H9 (cell line): ENCODE data around the gene DDX4. TPM values are rescaled to one million over a fixed set of nuclear protein-coding genes. Genes with fewer than 3 reads are reported as not detected.

Experiments used
- DNase-seq: peaks from one replicate; pipeline ENCODE4 v3.0.0-alpha.2; 2017
- H2AFZ ChIP-seq: one replicate; pipeline ENCODE4 v1.6.1; 2013; ENCODE audit warnings: mild to moderate bottlenecking, low read length, control low read depth, moderate library complexity
- H2AK5ac ChIP-seq: 2 replicates; pipeline ENCODE4 v1.6.1; 2013; ENCODE audit warnings: low read length, control low read depth, mixed read lengths; ENCODE audit not compliant: insufficient read length
- H2BK120ac ChIP-seq: one replicate; pipeline ENCODE4 v1.6.1; 2013; ENCODE audit warnings: low read depth, mild to moderate bottlenecking, low read length, control low read depth, inconsistent platforms; ENCODE audit not compliant: poor library complexity, severe bottlenecking
- H2BK12ac ChIP-seq: 2 replicates; pipeline ENCODE4 v1.6.1; 2013; ENCODE audit warnings: low read length, control low read depth, mixed read lengths, low read depth; ENCODE audit not compliant: insufficient read length
- H2BK15ac ChIP-seq: 2 replicates; pipeline ENCODE4 v1.6.1; 2013; ENCODE audit warnings: low read depth, low read length, control low read depth
- H2BK20ac ChIP-seq: one replicate; pipeline ENCODE4 v1.6.1; 2013; ENCODE audit warnings: low read depth, mild to moderate bottlenecking, low read length, control low read depth, inconsistent platforms; ENCODE audit not compliant: poor library complexity, severe bottlenecking
- H2BK5ac ChIP-seq: 2 replicates; pipeline ENCODE4 v1.6.1; 2013; ENCODE audit warnings: low read length, control low read depth, mixed read lengths; ENCODE audit not compliant: insufficient read length
- H3K14ac ChIP-seq: 2 replicates; pipeline ENCODE4 v1.6.1; 2013; ENCODE audit warnings: low read length, control low read depth; ENCODE audit not compliant: insufficient read depth
- H3K18ac ChIP-seq: 2 replicates; pipeline ENCODE4 v1.6.1; 2013; ENCODE audit warnings: low read depth, mild to moderate bottlenecking, mixed read lengths, low read length, control low read depth; ENCODE audit not compliant: insufficient read length
- H3K23ac ChIP-seq: 2 replicates; pipeline ENCODE4 v1.6.1; 2013; ENCODE audit warnings: low read length, control low read depth, mixed read lengths, low read depth; ENCODE audit not compliant: insufficient read length
- H3K23me2 ChIP-seq: 2 replicates; pipeline ENCODE4 v1.6.1; 2013; ENCODE audit warnings: low read depth, mild to moderate bottlenecking, mixed read lengths, low read length, control low read depth; ENCODE audit not compliant: insufficient read length, poor library complexity, severe bottlenecking
- H3K27ac ChIP-seq: 2 replicates; pipeline ENCODE4 v1.5.1; 2013; ENCODE audit warnings: low read length, control low read depth, mixed read lengths, low read depth; ENCODE audit not compliant: insufficient read length
- H3K27me3 ChIP-seq: 2 replicates; pipeline ENCODE4 v1.6.1; 2013; ENCODE audit warnings: low read length, control low read depth, inconsistent platforms; ENCODE audit not compliant: insufficient read depth
- H3K4ac ChIP-seq: 2 replicates; pipeline ENCODE4 v1.6.1; 2013; ENCODE audit warnings: low read depth, mild to moderate bottlenecking, control low read depth, inconsistent platforms, low read length, moderate library complexity
- H3K4me1 ChIP-seq: 2 replicates; pipeline ENCODE4 v1.6.1; 2013; ENCODE audit warnings: low read length, control low read depth, inconsistent platforms; ENCODE audit not compliant: insufficient read depth
- H3K4me2 ChIP-seq: 2 replicates; pipeline ENCODE4 v1.6.1; 2013; ENCODE audit warnings: low read length, control low read depth, mixed read lengths; ENCODE audit not compliant: insufficient read length, insufficient read depth
- H3K56ac ChIP-seq: 2 replicates; pipeline ENCODE4 v1.6.1; 2013; ENCODE audit warnings: low read depth, mild to moderate bottlenecking, mixed read lengths, low read length, control low read depth; ENCODE audit not compliant: insufficient read length
- H3K79me1 ChIP-seq: 2 replicates; pipeline ENCODE4 v1.6.1; 2013; ENCODE audit warnings: low read depth, mild to moderate bottlenecking, moderate library complexity, low read length, control low read depth, inconsistent platforms; ENCODE audit not compliant: insufficient read depth, poor library complexity, severe bottlenecking
- H3K79me2 ChIP-seq: 2 replicates; pipeline ENCODE4 v1.6.1; 2013; ENCODE audit warnings: low read length, control low read depth, inconsistent platforms; ENCODE audit not compliant: insufficient read depth
- H3K9ac ChIP-seq: 2 replicates; pipeline ENCODE4 v1.6.1; 2013; ENCODE audit warnings: low read length, control low read depth, mixed read lengths; ENCODE audit not compliant: insufficient read length; ENCODE audit errors: extremely low read depth
- H3K9me3 ChIP-seq: one replicate; pipeline ENCODE4 v1.6.1; 2013; ENCODE audit warnings: low read depth, low read length, inconsistent platforms; ENCODE audit not compliant: control insufficient read depth
- H3T11ph ChIP-seq: one replicate; pipeline ENCODE4 v1.6.1; 2013; ENCODE audit warnings: mild to moderate bottlenecking, low read length, control low read depth, inconsistent platforms
- H4K20me1 ChIP-seq: one replicate; pipeline ENCODE4 v1.6.1; 2013; ENCODE audit not compliant: control insufficient read depth, insufficient read length, insufficient read depth
- H4K5ac ChIP-seq: 2 replicates; pipeline ENCODE4 v1.6.1; 2013; ENCODE audit warnings: low read depth, mild to moderate bottlenecking, mixed read lengths, low read length, control low read depth; ENCODE audit not compliant: insufficient read length
- H4K8ac ChIP-seq: replicated peaks from 2 replicates; pipeline ENCODE4 v1.6.1; 2013; ENCODE audit warnings: low read length, control low read depth, mixed read lengths, low read depth; ENCODE audit not compliant: insufficient read length
- H4K91ac ChIP-seq: 2 replicates; pipeline ENCODE4 v1.6.1; 2013; ENCODE audit warnings: low read depth, mild to moderate bottlenecking, moderate library complexity, mixed read lengths, low read length, control low read depth; ENCODE audit not compliant: insufficient read length
- H3K27ac Mint-ChIP-seq, 3 experiments: 2 replicates in 2 of 3; 3 replicates in 1 of 3; pipeline ENCODE4 v1.8.0; 2020 to 2021; ENCODE audit warnings: mixed read lengths in 3 of 3, mild to moderate bottlenecking in 1 of 3, moderate library complexity in 1 of 3
- H3K27me3 Mint-ChIP-seq: 2 replicates; pipeline ENCODE4 v1.8.0; 2021; ENCODE audit warnings: low read depth, mild to moderate bottlenecking, moderate library complexity, mixed read lengths
- H3K36me3 Mint-ChIP-seq, 3 experiments: 2 replicates in 2 of 3; 3 replicates in 1 of 3; pipeline ENCODE4 v1.8.0; 2020 to 2021; ENCODE audit warnings: low read depth in 3 of 3, mixed read lengths in 3 of 3; ENCODE audit not compliant: insufficient read depth in 1 of 3
- H3K4me1 Mint-ChIP-seq, 2 experiments: 2 replicates each; pipeline ENCODE4 v1.8.0; 2020; ENCODE audit warnings: mixed read lengths in 2 of 2
- H3K4me3 Mint-ChIP-seq, 2 experiments: 2 replicates in 1 of 2; 3 replicates in 1 of 2; pipeline ENCODE4 v1.8.0; 2020 to 2021; ENCODE audit warnings: mild to moderate bottlenecking in 2 of 2, mixed read lengths in 2 of 2, moderate library complexity in 1 of 2
- H3K9me3 Mint-ChIP-seq, 2 experiments: 2 replicates in 1 of 2; 3 replicates in 1 of 2; pipeline ENCODE4 v1.8.0; 2020; ENCODE audit warnings: mild to moderate bottlenecking in 2 of 2, mixed read lengths in 2 of 2, moderate library complexity in 1 of 2
- WGBS: extraction: QIAGEN DNeasy Blood & Tissue Kit; methylation state at CpG from one replicate; pipeline ENCODE4 v1.1.7; 2013; ENCODE audit warnings: missing lambda C conversion rate, low lambda C conversion rate, mixed read lengths; ENCODE audit not compliant: insufficient read length; ENCODE audit errors: extremely low coverage; 5-methylcytosine and 5-hydroxymethylcytosine counted together
- total RNA-seq: library from RNA; stranded (reverse); gene quantifications from 2 replicates; pipeline ENCODE4 v1.2.1, GENCODE V29; 2021
- TF ChIP-seq, protein P1 (sequence below): fragments of 200-600 bp; sonication (generic); conservative IDR thresholded peaks from 3 replicates; pipeline ENCODE4 v1.8.0; 2021; ENCODE audit warnings: antibody characterized with exemption, mild to moderate bottlenecking

The DDX4 gene
- total RNA-seq, 1 experiment from 2014 or later, result not detected

DNA sequence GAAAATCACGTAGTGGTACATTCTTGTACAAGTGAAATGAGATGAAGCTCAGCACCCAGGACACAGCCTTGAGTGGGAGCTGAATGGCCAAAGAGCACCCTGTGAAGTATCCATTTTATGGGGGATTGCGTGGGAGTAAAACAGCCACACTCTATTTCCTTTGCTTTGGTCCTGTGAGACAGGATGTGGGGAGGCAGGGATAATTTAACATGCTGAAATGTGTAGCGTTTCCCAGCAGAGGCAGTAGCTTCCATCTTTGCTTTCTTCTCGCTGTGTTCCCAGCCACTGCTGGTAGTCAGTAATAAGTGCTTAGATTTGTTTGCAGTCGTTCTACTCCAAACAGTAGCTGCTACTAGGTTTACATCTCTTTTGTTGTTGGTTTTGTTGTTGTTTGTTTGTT lies 117.6 kb downstream of the DDX4 start:
- no peaks in the 10 kb centered on the region for H3K9me3 ChIP-seq
- peaks cover 4 to 5% of the 10 kb centered on the region in 2 experiments; a peak in 1 of 4 replicates for H3K4me1 Mint-ChIP-seq
- H3K4me1 ChIP-seq, result no peaks in the 10 kb centered on the region
- no peak overlapping the region for H2AFZ ChIP-seq
- no peak for DNase-seq
- no peak overlapping the region for H4K5ac ChIP-seq
- no peak overlapping the region for H3K27ac ChIP-seq
- peaks cover under 1% of the 10 kb centered on the region in 2 experiments; a peak in 1 of 5 replicates for H3K9me3 Mint-ChIP-seq
- H2BK20ac ChIP-seq, result no peak overlapping the region
- no peaks in the 10 kb centered on the region; the same call in 1 of the 2 replicates for H3K27me3 Mint-ChIP-seq
- no peaks in the 10 kb centered on the region for H3K27me3 ChIP-seq
- H4K8ac ChIP-seq, result no peak overlapping the region
- no peak overlapping the region for H2BK12ac ChIP-seq
- peaks cover 0 to 2% (median 0%) of the 10 kb centered on the region in 3 experiments; a peak in 2 of 7 replicates for H3K36me3 Mint-ChIP-seq
- no peak overlapping the region for H3T11ph ChIP-seq
- H3K27ac Mint-ChIP-seq, result no peak overlapping the region
- no peaks in the 10 kb centered on the region for H3K79me1 ChIP-seq
- WGBS, result no CpG with 5 or more reads among the region's 5 CpGs
- no peak overlapping the region for H2BK5ac ChIP-seq
- no peaks in the 10 kb centered on the region for H3K23me2 ChIP-seq
- H2AK5ac ChIP-seq, result no peak overlapping the region
- H4K91ac ChIP-seq, result no peak overlapping the region
- H3K14ac ChIP-seq, result no peak overlapping the region
- no peak overlapping the region for H3K4me3 Mint-ChIP-seq
- no peaks in the 10 kb centered on the region for H3K79me2 ChIP-seq
- no peak overlapping the region for H3K4me2 ChIP-seq
- H3K56ac ChIP-seq, result no peak overlapping the region
- H3K18ac ChIP-seq, result no peak overlapping the region
- H4K20me1 ChIP-seq, result no peaks in the 10 kb centered on the region
- no peak overlapping the region for H3K9ac ChIP-seq
- TF ChIP-seq, protein P1, sequence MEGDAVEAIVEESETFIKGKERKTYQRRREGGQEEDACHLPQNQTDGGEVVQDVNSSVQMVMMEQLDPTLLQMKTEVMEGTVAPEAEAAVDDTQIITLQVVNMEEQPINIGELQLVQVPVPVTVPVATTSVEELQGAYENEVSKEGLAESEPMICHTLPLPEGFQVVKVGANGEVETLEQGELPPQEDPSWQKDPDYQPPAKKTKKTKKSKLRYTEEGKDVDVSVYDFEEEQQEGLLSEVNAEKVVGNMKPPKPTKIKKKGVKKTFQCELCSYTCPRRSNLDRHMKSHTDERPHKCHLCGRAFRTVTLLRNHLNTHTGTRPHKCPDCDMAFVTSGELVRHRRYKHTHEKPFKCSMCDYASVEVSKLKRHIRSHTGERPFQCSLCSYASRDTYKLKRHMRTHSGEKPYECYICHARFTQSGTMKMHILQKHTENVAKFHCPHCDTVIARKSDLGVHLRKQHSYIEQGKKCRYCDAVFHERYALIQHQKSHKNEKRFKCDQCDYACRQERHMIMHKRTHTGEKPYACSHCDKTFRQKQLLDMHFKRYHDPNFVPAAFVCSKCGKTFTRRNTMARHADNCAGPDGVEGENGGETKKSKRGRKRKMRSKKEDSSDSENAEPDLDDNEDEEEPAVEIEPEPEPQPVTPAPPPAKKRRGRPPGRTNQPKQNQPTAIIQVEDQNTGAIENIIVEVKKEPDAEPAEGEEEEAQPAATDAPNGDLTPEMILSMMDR, result no peak; the same call in 2 of the 3 replicates
- no peak overlapping the region for H2BK15ac ChIP-seq
- H3K23ac ChIP-seq, result no peak overlapping the region
- no peak overlapping the region for H2BK120ac ChIP-seq
- no peak overlapping the region for H3K4ac ChIP-seq
